ENCODE results near the gene SLC16A13.
A peak's percentile ranks its signal among the peaks of the same experiment; 100 is the strongest.

SLC16A13 gene

DNA sequence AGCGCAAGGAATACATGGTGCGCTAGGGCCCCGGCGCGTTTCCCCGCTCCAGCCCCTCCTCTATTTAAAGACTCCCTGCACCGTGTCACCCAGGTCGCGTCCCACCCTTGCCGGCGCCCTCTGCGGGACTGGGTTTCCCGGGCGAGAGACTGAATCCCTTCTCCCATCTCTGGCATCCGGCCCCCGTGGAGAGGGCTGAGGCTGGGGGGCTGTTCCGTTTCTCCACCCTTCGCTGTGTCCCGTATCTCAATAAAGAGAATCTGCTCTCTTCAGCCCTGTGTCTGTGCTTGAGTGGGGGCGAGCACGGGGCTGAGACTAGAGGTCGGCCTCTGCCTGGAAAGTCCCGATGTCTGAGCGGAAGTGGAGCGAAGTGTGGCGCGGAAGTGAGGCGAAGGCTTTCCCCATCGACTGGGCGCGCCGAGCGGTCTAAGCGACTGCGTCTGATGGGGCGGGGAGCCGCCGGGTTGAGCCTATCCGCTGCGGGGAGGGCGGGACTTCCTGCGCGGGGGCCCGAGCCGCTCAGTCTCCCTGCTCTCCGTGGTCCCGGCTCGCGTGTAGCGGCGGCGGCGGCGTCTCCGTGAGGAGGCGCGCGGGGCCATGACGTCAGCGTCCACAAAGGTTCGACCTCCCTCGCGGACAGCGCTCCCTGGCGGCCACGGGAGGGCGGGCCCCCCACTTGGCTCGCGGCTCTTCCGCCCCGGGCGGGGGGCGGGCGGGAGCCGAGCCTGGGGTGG, 21.4 kb upstream of the SLC16A13 start:
- DNase-seq: peak; percentile 81

- no peak for DNase-seq
Measured at GRCh38 chr17:7014995-7015958, 20.5 kb upstream of the SLC16A13 start.

GRCh38 chr17:7016418-7016817, 19.4 kb upstream of the SLC16A13 start:
- no peak for DNase-seq

GRCh38 chr17:7016886-7017826, 18.7 kb upstream of the SLC16A13 start:
- no peak for DNase-seq

- no peak for DNase-seq
Measured at GRCh38 chr17:7017827-7018200, 18.0 kb upstream of the SLC16A13 start.

GRCh38 chr17:7018331-7018964, 17.4 kb upstream of the SLC16A13 start:
- DNase-seq: no peak

GRCh38 chr17:7019367-7019766, 16.4 kb upstream of the SLC16A13 start:
- DNase-seq: no peak

DNA sequence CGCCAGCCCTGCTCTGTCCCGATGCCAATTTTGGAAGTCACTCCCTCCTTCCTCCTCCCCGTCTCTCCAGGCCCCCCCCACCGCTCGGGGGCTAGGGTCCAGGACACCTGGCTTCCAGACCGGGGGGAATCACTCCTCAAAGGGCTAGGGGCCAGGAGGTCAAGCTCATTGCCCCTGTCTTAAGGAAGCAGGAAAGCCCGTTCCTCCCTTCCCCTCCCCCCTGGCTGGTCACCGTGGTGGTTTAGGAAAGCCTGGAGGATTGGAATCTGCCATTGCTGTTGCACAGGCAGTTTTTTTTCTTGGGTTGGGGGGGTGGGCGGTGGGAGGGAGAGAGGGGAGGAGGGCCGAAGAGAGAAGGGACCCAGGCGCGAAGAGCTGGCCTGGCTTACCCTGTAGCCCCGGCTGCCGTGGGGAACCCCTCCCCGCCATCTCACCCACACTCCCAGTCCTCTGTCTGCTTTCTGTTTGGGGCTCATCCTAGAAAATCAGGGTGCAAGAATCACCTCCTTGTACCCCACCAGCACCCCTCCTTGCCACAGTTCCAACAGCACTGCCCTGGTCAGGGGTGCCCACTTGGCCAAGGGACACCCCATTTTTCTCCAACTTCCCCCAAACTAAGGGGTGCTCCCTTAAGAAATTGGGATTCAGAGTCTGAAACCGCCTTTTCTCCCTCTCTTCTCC, 15.8 kb upstream of the SLC16A13 start:
- peak; percentile 68 for DNase-seq

DNA sequence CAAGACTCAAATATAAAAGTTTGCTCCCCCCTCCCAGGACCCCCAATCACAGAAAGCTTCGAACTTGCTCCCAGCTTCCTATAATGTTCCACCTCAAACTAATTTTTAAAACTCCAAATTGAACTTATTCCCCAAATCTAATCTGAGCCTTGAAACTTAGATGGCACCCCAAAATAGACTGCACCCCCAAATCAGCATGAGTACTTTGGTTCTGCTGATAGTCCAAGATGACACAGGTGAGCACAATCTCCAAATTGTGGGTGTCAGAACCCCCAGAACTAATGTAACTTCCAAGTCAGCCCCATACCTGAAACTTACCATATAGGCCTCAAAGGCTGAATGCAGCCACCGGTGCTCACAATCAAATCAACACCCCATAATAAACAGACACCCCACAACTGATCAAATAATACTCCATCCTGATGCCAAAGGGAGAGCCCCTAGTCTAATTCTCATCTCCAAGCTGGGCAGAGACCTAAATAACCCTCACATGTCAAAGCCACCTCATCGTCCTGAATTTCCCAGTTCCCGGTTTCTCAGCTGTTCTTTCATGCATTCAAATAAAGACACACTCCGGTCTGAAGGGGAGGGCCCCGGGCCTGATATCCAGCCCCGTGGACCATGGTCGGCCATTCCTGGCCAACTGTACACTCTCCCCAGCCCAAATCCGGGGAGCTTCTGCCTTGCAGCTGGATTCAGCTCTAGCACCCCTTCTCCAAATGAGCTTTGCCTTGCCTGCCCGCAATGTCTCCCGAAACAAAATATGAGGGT, 14.7 kb upstream of the SLC16A13 start:
- DNase-seq: no peak

- DNase-seq: peak; percentile 91
Measured at GRCh38 chr17:7021993-7022778, 13.6 kb upstream of the SLC16A13 start.

DNA sequence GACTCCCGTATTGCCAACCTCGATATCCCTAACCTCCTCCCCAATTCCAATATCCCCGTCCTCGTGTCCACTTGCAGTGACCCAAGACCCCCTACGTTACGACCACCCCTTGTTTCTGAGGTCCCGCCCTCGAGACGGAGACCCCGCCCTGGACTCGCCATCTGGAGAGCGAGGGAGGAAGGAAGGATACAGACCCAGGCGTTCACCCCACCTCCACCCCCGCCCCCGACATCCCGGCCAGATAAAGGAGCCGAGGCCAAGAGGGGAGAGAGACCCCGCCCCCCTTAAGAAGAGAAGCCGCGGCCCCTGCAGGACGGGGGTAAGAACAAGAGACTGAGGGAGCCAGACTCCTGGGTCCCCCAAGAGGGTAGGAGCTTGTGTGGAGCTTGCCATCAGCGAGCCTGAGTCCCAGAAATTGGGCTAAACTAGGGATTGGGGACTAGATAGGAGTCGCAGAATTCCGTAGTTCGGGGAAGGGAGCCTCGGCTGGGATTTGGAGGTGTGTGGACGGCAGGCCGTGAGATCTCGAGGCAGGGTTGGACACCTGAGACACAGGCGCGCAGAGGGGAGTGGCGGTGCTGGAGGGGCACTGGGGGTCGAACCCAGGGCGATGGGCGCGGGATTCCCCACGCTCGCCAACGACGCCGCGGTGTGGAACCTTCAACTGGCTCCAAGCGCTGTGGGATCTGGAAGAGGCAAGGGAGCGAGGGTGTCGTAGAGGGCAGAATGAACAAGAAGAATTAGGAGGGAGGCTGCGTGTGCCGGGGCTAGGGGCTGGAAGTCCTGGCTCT, 12.8 kb upstream of the SLC16A13 start, which contains the start of gene BCL6B:
BCL6B (plus strand) TSS at position 270 of the 791 bp plus-strand sequence. CDS start 622 bp downstream, outside the sequence.
- no peak for DNase-seq

DNA sequence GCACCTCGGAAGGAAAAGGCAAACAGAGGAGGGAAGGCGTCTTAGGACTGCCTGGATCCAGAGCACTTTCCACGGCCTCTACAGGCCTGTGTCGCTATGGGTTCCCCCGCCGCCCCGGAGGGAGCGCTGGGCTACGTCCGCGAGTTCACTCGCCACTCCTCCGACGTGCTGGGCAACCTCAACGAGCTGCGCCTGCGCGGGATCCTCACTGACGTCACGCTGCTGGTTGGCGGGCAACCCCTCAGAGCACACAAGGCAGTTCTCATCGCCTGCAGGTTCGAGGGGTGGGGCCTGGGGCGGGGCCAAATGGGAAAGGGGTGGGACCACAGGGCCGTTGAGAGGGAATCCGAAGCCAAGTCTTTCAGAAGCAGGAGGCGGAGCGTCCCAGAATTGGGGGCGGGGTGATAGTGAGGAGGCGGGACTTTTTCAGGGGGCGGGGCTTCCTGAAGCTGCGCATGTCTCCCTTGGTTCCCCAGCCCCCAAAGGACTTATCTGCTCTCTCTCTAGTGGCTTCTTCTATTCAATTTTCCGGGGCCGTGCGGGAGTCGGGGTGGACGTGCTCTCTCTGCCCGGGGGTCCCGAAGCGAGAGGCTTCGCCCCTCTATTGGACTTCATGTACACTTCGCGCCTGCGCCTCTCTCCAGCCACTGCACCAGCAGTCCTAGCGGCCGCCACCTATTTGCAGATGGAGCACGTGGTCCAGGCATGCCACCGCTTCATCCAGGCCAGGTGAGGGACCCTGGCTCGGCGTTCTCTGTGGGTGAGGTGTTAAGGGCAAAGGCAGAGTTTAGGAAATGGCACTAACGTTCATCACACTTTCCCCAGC, 12.0 kb upstream of the SLC16A13 start:
- DNase-seq: no peak

GRCh38 chr17:7024402-7024785, 11.4 kb upstream of the SLC16A13 start:
- no peak for DNase-seq

DNA sequence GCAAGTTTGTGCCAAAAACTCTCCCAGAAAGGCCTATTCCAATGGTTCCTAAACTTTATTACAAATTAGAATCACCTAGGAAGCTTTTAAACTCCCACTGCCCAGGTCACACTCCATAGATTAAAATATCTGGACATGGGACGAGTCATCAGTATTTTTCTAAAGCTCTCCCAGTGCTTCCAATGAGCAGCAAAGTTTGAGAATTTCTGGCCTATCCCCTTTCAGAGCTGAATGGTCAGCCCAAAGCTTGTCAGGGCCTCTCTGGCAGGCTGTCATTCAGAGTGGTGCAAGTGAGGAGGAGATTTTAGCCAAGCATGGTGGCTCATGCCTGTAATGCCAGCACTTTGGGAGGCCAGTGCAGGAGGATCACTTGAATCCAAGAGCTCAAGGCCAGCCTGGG, 10.6 kb upstream of the SLC16A13 start:
- no peak for DNase-seq

DNA sequence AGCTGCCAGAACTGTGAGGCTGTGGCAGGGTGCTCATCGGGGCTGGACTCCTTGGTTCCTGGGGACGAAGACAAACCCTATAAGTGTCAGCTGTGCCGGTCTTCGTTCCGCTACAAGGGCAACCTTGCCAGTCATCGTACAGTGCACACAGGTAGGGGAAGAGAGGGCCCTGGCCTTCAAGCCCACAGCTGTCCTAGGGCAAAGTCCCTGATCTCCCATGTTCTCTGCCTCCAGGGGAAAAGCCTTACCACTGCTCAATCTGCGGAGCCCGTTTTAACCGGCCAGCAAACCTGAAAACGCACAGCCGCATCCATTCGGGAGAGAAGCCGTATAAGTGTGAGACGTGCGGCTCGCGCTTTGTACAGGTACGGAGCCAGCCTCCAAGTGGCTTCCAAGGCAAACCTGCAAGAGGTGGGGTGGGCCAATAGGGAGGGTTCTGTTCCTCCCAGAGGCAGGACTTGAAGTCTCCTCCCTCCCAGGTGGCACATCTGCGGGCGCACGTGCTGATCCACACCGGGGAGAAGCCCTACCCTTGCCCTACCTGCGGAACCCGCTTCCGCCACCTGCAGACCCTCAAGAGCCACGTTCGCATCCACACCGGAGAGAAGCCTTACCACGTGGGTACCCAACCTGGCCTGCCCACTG, 9.2 kb upstream of the SLC16A13 start:
- no peak for DNase-seq

- no peak for DNase-seq
Measured at GRCh38 chr17:7027335-7027734, 8.5 kb upstream of the SLC16A13 start.

- no peak for DNase-seq
Measured at GRCh38 chr17:7029096-7029495, 6.7 kb upstream of the SLC16A13 start.

DNA sequence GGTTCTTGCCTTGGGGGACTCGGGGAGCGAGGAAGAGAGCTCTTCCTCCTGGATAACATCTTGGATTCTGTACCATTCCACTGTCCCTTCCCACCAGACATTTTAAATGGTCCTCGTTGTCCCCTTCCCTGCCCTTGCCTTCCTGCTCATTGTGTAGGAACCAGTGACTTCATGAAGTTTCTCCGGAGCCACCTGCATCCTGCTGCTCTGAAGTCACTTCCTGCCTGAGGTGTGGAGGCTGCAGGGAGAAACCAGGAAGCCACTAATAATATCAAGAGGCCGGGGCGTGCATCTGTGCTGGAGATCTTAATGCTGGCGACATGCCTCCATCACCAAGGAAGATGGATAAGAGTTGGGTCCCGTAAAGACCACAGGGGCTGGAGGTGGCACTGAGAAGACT, 6.2 kb upstream of the SLC16A13 start:
- no peak for DNase-seq

All from 8988T (cell line).